Trophoblast cell (in vitro differentiated cells and primary cell): ENCODE results near the gene RAB4B.
"Not testable (repeated sequence)": the region's sequence is repeated elsewhere in the genome, so short reads cannot be mapped to it uniquely, and the experiment has no call there.

Experiments used
- DNase-seq, 2 donors: peaks; one replicate each; pipeline ENCODE4 v3.0.0-alpha.2; 2016
- H2AFZ ChIP-seq: 2 replicates; pipeline ENCODE4 v1.6.1; 2013; ENCODE audit warnings: low read length, moderate library complexity, mild to moderate bottlenecking; ENCODE audit not compliant: insufficient read depth, poor library complexity
- H2AK5ac ChIP-seq: 2 replicates; pipeline ENCODE4 v1.6.1; 2013; ENCODE audit warnings: mild to moderate bottlenecking, low read length
- H2BK120ac ChIP-seq: 2 replicates; pipeline ENCODE4 v1.6.1; 2013; ENCODE audit warnings: low read length, mild to moderate bottlenecking, moderate library complexity; ENCODE audit not compliant: insufficient read depth, poor library complexity
- H2BK12ac ChIP-seq: 2 replicates; pipeline ENCODE4 v1.6.1; 2013; ENCODE audit warnings: mild to moderate bottlenecking, low read length, moderate library complexity
- H2BK5ac ChIP-seq: 2 replicates; pipeline ENCODE4 v1.6.1; 2013; ENCODE audit warnings: low read length, low read depth, moderate library complexity, mild to moderate bottlenecking; ENCODE audit not compliant: poor library complexity
- H3K14ac ChIP-seq: 2 replicates; pipeline ENCODE4 v1.6.1; 2013; ENCODE audit warnings: mild to moderate bottlenecking, low read length
- H3K18ac ChIP-seq: 2 replicates; pipeline ENCODE4 v1.6.1; 2013; ENCODE audit warnings: mild to moderate bottlenecking, low read length
- H3K23ac ChIP-seq: 2 replicates; pipeline ENCODE4 v1.6.1; 2013; ENCODE audit warnings: low read length
- H3K27ac ChIP-seq: 2 replicates; pipeline ENCODE4 v1.5.1; 2013; ENCODE audit warnings: low read depth, mild to moderate bottlenecking, inconsistent platforms, low read length, moderate library complexity
- H3K27me3 ChIP-seq: 2 replicates; pipeline ENCODE4 v1.6.1; 2013; ENCODE audit warnings: inconsistent platforms, mild to moderate bottlenecking, low read length, moderate library complexity; ENCODE audit not compliant: insufficient read depth
- H3K36me3 ChIP-seq, 2 experiments: 1 replicate in 1 of 2; 2 replicates in 1 of 2; pipeline ENCODE4 v1.6.1; 2013; ENCODE audit warnings: low read length in 2 of 2, mild to moderate bottlenecking in 2 of 2, moderate library complexity in 1 of 2; ENCODE audit not compliant: insufficient read depth in 2 of 2, control insufficient read depth in 1 of 2
- H3K4ac ChIP-seq: 2 replicates; pipeline ENCODE4 v1.6.1; 2013; ENCODE audit warnings: low read depth, mild to moderate bottlenecking, low read length, moderate library complexity
- H3K4me1 ChIP-seq, 2 experiments: 1 replicate in 1 of 2; 2 replicates in 1 of 2; pipeline ENCODE4 v1.6.1; 2013; ENCODE audit warnings: low read length in 2 of 2, mild to moderate bottlenecking in 2 of 2, moderate library complexity in 1 of 2; ENCODE audit not compliant: insufficient read depth in 2 of 2, control insufficient read depth in 1 of 2
- H3K4me2 ChIP-seq: 2 replicates; pipeline ENCODE4 v1.6.1; 2013; ENCODE audit warnings: inconsistent platforms, mild to moderate bottlenecking, low read length, moderate library complexity
- H3K4me3 ChIP-seq: 2 replicates; pipeline ENCODE4 v1.5.1; 2013; ENCODE audit warnings: mild to moderate bottlenecking, low read depth, low read length, inconsistent platforms
- H3K79me1 ChIP-seq: one replicate; pipeline ENCODE4 v1.6.1; 2013; ENCODE audit warnings: low read length
- H3K79me2 ChIP-seq: 2 replicates; pipeline ENCODE4 v1.6.1; 2013; ENCODE audit warnings: low read length, mild to moderate bottlenecking; ENCODE audit not compliant: control insufficient read depth, insufficient read depth, poor library complexity
- H3K9ac ChIP-seq: 2 replicates; pipeline ENCODE4 v1.6.1; 2013; ENCODE audit warnings: mild to moderate bottlenecking, low read length
- H3K9me3 ChIP-seq: 2 replicates; pipeline ENCODE4 v1.6.1; 2013; ENCODE audit warnings: low read depth, mild to moderate bottlenecking, control low read depth, inconsistent platforms, low read length; ENCODE audit not compliant: insufficient read depth
- H4K12ac ChIP-seq: 2 replicates; pipeline ENCODE4 v1.6.1; 2013; ENCODE audit warnings: low read depth, mild to moderate bottlenecking, low read length, moderate library complexity
- H4K8ac ChIP-seq: 2 replicates; pipeline ENCODE4 v1.6.1; 2013; ENCODE audit warnings: low read depth, mild to moderate bottlenecking, low read length, moderate library complexity
- H4K91ac ChIP-seq: one replicate; pipeline ENCODE4 v1.6.1; 2013; ENCODE audit warnings: low read depth, mild to moderate bottlenecking, low read length, moderate library complexity
- WGBS: extraction: QIAGEN DNeasy Blood & Tissue Kit; methylation state at CpG from one replicate; pipeline ENCODE4 v1.1.7; 2013; ENCODE audit warnings: missing lambda C conversion rate; ENCODE audit not compliant: insufficient read length, insufficient coverage; ENCODE audit errors: extremely low coverage; 5-methylcytosine and 5-hydroxymethylcytosine counted together

Gene RAB4B

DNA sequence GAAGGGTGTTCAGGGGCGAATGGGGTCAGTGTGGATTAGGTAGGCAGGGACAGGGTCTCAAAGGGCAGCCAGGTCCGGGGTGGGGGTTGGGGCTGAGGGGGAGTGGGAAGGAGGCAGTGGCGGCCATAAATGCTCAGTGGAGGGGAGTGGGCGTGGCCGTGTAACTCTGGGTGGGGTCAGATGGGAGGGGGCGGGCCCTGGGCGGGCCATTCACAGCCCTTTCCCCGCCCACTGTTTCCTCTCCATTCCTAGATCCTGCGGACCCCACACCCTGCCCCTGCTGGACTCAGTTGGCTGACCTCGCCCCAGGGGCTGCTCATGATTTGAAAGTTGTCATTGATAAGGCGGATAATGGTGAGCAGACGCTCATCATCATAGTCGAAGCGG is 48.3 kb downstream of the RAB4B start:
- not testable (repeated sequence) for H3K36me3 ChIP-seq, H3K79me2 ChIP-seq, H3K18ac ChIP-seq, H3K4me3 ChIP-seq, H3K79me1 ChIP-seq, H3K4me2 ChIP-seq, H3K4ac ChIP-seq, H3K27me3 ChIP-seq, H4K8ac ChIP-seq, H3K23ac ChIP-seq, H2BK12ac ChIP-seq, H2BK5ac ChIP-seq, H2AK5ac ChIP-seq, H3K9ac ChIP-seq, H4K12ac ChIP-seq, H3K14ac ChIP-seq, H3K27ac ChIP-seq, H2BK120ac ChIP-seq, H4K91ac ChIP-seq, DNase-seq, H2AFZ ChIP-seq, H3K9me3 ChIP-seq
- no CpG with 5 or more reads among the region's 14 CpGs for WGBS
- H3K4me1 ChIP-seq, result peaks cover 8 to 16% of the 10 kb centered on the region in 2 experiments

DNA sequence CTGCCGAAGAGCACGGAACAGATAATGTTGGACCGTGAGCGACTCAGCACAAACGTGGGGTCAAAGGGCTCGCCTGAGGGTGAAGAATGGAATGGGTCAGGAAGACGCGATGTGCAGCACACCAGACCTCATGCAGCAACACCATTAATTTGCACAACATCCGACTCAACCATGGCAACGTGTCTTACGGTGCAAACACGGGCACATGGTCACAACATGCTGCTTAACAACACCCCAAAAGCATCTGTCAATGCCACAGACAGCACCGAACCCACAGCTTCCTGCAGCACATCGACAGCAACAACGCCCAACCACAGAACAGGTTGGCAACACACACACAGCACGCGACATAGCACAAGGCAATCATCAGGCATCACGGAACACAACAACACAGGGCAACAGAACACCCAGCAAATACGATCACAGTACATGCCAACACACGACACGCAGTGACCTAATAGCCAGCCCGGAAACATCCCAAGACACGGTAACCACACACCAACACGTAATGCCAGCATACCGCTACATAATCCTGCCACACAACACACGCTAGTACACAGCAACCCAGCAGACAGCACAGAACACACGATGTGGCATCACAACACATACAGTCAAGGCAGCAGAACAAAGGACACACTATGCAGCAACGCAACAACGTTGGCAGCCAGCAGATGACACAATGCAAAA is 48.8 kb downstream of the RAB4B start:
- not testable (repeated sequence) for H4K91ac ChIP-seq, H3K4ac ChIP-seq, H2AFZ ChIP-seq, H3K23ac ChIP-seq, H3K36me3 ChIP-seq, H3K18ac ChIP-seq, H3K79me2 ChIP-seq, H2BK5ac ChIP-seq, H3K9ac ChIP-seq, H2BK12ac ChIP-seq, H2AK5ac ChIP-seq, H3K27ac ChIP-seq, H4K12ac ChIP-seq, H2BK120ac ChIP-seq, H3K4me3 ChIP-seq, H3K9me3 ChIP-seq, H3K27me3 ChIP-seq, H4K8ac ChIP-seq, H3K4me2 ChIP-seq, H3K14ac ChIP-seq, DNase-seq, H3K79me1 ChIP-seq
- no CpG with 5 or more reads among the region's 29 CpGs for WGBS
- H3K4me1 ChIP-seq, result peaks cover 8 to 16% of the 10 kb centered on the region in 2 experiments

DNA sequence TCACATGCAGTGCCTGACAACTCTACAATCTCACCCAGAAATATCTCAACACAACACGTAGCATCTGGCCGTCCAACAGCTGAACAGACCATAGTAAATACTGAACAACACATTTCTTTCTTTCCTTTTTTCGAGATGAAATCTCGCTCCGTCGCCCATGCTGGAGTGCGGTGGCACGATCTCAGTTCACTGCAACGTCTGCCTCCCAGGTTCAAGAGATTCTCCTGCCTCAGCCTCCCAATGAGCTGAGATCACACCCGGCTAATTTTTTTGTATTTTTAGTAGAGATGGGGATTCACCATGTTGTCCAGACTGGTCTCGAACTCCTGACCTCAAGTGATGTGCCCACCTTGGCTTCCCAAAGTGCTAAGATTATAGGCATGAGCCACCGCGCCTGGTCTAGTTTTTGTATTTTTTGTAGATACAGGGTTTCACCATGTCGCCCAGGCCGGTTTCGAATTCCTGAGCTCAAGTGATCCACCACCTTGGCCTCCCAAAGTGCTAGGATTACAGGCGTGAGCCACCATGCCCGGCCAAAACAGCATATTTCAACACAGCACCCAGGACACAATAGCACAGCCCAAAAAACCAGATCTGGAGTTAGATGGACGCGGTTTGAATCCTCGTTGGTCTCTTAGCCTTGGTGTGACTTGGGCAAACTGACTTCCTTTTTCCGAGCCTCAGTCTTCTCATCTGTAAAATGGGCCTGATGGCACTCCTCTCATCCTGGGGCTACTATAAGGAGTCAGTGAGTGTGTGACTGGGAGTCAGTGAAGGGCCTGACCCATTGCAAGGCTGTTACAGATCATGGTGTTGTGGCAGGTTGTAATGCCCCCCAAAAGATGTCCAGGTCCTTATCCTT is 49.6 kb downstream of the RAB4B start:
- Histone ChIP-seq H3K36me3 (peaks cover 0 to 4% of the 10 kb centered on the region in 2 experiments), H3K18ac (no peak overlapping the region), H3K23ac (no peak overlapping the region), H2AFZ (no peak overlapping the region), H3K27ac (no peak overlapping the region), H3K9me3 (no peaks in the 10 kb centered on the region), H2BK12ac (no peak overlapping the region), H4K91ac (no peak overlapping the region), H3K14ac (no peak overlapping the region), H3K79me2 (no peaks in the 10 kb centered on the region), H3K9ac (no peak overlapping the region), H3K4me2 (no peak overlapping the region), H3K79me1 (no peaks in the 10 kb centered on the region), H4K8ac (no peak overlapping the region), H3K27me3 (no peaks in the 10 kb centered on the region), H3K4me1 (peaks cover 8 to 14% of the 10 kb centered on the region in 2 experiments), H2BK120ac (no peak overlapping the region), H3K4me3 (no peak overlapping the region), H2BK5ac (no peak overlapping the region), H4K12ac (no peak overlapping the region), H2AK5ac (no peak overlapping the region), H3K4ac (no peak overlapping the region)
- peak in 1 of 2 donors; percentile 51 for DNase-seq
- no CpG with 5 or more reads among the region's 22 CpGs for WGBS

DNA sequence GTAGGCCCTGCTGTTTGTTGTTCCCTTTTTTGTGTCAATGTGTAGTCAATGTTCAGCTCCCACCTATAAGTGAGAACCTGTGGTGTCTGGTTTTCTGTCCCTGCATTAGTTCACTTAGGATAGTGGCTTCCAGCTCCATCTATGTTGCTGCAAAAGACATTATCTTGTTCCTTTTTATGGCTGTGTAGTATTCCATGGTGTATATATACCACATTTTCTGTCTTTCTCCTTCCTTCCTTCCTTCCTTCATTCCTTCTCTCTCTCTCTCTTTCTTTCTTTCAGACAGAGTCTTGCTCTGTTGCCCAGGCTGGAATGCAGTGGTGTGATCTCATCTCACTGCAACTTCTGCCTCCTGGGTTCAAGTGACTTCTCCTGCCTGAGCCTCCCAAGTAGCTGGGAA is 51.2 kb downstream of the RAB4B start:
- Histone ChIP-seq H2BK120ac (no peak overlapping the region), H3K4me2 (no peak overlapping the region), H3K14ac (no peak overlapping the region), H3K27me3 (no peaks in the 10 kb centered on the region), H3K36me3 (peaks cover 0 to 4% of the 10 kb centered on the region in 2 experiments), H2BK5ac (no peak overlapping the region), H3K9ac (no peak overlapping the region), H3K27ac (no peak overlapping the region), H2AFZ (no peak overlapping the region), H2AK5ac (no peak overlapping the region), H2BK12ac (no peak overlapping the region), H3K9me3 (no peaks in the 10 kb centered on the region), H3K4me1 (peaks cover 0 to 5% of the 10 kb centered on the region in 2 experiments), H3K4me3 (no peak overlapping the region), H4K91ac (no peak overlapping the region), H3K79me1 (no peaks in the 10 kb centered on the region), H3K23ac (no peak overlapping the region), H4K8ac (no peak overlapping the region), H3K4ac (no peak overlapping the region), H3K79me2 (no peaks in the 10 kb centered on the region), H3K18ac (no peak overlapping the region), H4K12ac (no peak overlapping the region)
- no peak for DNase-seq
